Measurements from ENCODE around the gene CERS5.
"Not testable (repeated sequence)": the region's sequence is repeated elsewhere in the genome, so short reads cannot be mapped to it uniquely, and the experiment has no call there.

CERS5 gene

DNA sequence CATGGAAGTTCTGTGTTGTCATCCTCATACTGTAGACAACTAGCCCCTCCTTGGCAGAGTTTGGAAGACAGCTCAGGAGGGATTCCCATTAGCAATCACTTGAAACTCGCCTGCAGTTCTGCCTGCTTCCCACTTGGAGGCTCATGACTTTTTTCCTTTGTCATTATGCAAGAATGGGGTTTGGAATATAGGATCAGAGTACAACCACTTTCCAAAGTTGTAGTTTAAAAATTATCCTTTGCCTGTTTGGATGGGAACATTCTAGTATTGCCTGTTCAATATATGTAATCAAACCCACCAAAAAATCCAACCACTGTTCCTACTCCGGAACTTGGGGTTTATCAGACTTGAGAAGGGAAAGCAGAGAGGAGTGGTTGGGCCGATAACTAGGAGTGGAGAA lies 65.5 kb downstream of the CERS5 start:
- DNase-seq: no peak

DNA sequence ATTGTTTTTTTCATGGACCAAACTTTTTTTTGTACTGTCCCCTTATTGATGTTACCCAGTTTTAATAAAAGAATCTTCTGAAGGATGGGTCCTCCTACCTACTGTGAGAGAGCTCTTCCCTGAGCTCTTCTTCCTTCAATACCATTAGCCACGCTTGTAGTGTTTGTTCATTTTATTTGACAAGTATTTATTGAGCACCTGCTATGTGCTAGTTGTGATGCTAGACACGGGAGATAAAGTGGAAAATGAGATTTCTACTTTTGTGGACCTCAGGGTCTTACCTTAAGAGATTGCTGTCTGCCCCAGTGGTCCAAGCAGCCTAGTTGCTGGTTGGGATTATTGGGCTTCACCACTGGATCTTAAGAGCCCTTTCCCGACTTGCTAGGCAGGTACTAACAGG lies 66.6 kb downstream of the CERS5 start:
- no peak for DNase-seq

- DNase-seq: no peak
Observed at GRCh38 chr12:50099302-50100008, 67.7 kb downstream of the CERS5 start.

GRCh38 chr12:50097952-50098351 lies 69.2 kb downstream of the CERS5 start:
- no peak for DNase-seq

DNA sequence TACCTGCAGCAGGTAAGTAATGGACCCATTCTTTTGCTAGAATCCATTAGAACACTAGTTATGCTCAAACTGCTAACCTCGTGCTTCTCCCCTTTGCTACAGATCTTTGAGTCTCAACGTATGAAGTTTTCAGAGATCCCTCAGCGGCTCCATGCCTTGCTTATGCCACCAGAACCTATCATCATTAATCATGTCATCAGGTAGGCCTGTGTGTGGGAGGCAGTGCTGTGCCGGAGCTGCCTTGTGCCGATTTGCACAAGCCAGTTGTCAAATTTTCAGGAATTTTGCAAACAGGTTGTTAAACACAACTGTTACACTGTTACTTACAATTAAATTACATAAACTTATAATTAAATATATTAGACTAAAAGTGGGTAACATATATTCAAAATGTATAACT lies 76.8 kb downstream of the CERS5 start:
- DNase-seq: no peak

- DNase-seq: no peak
Observed at GRCh38 chr12:50089730-50090129, 77.4 kb downstream of the CERS5 start.

DNA sequence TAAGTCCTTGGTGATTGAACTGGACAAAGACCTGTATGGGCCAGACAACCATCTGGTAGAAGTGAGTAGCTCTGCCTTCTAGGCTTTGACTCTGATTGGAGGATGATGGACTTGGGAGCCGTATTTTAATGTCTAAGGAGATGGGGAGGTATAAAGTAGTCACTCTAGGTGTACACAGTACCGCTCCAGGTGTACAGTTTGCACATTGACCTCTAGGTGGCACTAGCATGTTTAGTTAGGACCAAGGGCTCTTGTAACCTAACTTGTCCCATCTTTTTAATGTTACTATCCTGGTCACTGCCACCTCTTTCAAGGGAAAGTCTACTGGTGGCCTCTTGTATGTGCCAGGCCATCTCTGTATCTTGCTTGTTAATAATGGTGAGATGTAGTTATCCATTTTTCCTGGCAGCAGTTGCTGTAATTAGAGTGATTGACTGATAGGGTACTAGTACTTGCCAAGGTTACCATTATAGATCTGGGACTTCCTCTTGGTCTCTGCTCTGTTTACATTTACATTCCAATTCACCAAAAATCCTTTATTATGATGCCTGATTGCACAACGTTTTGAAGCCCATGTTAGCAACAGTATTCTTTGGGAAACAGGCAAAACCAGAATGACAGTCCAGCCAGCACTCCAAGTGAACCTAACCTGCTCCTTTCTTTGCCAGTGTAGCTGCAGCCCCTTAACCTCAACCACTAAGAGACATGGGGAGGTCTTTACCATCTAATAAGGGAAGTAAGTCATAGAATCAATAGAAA lies 78.4 kb downstream of the CERS5 start:
- DNase-seq: peak; percentile 51

DNA sequence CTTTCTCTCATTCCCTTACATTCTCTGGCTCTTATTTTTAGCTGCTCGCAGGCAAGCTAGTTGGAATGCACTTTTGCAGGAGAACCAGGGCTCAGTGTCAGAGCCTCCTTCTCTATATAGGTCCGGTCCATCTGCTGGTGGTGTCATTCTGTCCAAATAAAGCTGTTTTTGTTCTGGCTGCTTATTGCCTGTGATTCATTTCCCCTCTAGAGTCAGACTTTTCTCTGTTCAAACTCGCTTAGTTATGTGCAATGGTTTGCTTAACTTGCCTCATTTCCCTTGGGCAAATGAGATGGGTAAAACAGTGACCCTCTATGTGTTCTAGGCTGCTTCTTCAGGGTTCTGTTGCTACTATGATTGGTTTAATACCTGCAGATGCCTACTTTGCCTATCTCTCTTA lies 79.2 kb downstream of the CERS5 start:
- no peak for DNase-seq

GRCh38 chr12:50087151-50087550 lies 80.0 kb downstream of the CERS5 start:
- no peak for DNase-seq

DNA sequence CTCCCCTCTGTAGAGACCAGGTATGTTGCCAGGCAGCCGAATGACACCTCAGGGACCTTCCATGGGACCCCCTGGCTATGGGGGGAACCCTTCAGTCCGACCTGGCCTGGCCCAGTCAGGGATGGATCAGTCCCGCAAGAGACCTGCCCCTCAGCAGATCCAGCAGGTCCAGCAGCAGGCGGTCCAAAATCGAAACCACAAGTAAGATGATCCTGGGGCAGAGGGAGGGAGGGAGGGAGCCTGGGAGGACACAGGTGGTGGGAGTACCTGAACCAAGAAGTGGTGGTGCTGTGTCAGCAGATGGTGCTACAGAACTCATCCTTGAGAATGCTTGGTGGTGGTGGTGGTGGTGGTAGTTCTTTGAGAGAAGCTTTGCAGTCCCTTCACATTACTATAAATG lies 81.0 kb downstream of the CERS5 start:
- no peak for DNase-seq

DNA sequence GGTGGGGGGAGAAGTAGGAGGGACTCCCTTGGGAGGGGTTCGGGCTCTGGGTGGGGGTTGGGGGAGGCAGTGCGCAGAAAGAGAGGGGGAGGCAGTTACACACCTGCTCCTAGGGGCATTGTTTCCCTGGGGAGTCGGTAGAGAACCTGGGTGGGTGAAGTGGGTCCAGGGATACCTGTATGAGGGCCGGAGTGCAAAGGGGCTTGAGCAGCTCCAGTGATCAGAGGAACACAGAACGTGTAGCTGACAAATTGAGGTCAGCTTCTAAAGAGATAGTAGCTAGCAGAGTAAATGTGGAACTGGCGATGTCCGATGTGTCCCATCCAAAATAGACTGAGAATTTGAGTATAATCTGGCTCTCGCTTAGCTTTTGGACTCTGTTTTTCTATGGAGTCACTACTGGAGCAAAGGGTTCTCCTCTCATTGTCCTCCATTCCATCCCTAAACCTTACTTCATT lies 81.5 kb downstream of the CERS5 start:
- no peak for DNase-seq

GRCh38 chr12:50084775-50085614 lies 82.2 kb downstream of the CERS5 start, which contains the start of gene SMARCD1:
SMARCD1 (plus strand) TSS chr12:50085342; CDS start chr12:50085370, 28 bp downstream.
- DNase-seq: peak; percentile 81

DNA sequence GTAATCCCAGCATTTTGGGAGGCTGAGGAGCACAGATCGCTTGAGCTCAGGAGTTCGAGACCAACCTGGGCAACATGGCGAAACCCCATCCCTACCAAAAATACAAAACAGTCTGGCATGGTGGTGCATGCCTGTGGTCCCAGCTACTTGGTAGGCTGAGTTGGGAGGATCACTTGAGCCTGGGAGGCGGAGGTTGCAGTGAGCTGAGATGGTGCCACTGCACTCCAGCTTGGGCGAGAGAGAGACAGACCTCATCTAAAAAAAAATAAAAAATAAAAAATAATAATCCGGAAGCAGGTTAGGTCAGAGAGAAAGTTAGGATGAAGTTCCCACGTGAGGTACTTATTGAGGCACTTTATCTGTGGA lies 82.8 kb downstream of the CERS5 start:
- not testable (repeated sequence) for DNase-seq

- DNase-seq: no peak
Observed at GRCh38 chr12:50083301-50083700, 83.9 kb downstream of the CERS5 start.

- DNase-seq: no peak
Observed at GRCh38 chr12:50082644-50083043, 84.5 kb downstream of the CERS5 start.

- no peak for DNase-seq
Observed at GRCh38 chr12:50081096-50081808, 85.9 kb downstream of the CERS5 start.

DNA sequence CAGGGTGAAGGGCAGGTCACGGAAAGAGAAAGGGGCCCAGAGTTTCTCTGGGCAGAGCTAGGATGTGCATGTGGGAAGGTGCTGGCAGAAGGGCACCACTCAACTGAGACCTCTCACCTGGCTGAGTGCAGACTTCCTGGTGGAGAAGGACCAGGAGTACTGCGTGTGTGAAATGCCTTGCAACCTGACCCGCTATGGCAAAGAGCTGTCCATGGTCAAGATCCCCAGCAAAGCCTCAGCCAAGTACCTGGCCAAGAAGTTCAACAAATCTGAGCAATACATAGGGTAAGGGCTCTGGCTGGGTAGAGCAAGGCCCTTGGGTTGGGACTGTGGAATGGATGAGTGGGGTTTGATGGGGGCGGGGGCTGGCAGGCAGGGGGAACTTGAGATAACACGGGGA lies 87.4 kb downstream of the CERS5 start:
- no peak for DNase-seq
